CD4-positive, CD25-positive, alpha-beta regulatory T cell (primary cell): Measurements from ENCODE around the gene HINFP. TPM values are rescaled to one million over a fixed set of nuclear protein-coding genes. Genes with fewer than 3 reads are reported as not detected.
"Not testable (repeated sequence)": the region's sequence is repeated elsewhere in the genome, so short reads cannot be mapped to it uniquely, and the experiment has no call there.

Source experiments
- ATAC-seq, 2 donors: fragments of 150-1000 bp; cut with Tn5 transposase; one replicate each; pipeline ENCODE4 v1.10.0; 2021; ENCODE audit warnings: low read depth in 2 of 2, moderate number of reproducible peaks in 2 of 2, moderate library complexity in 1 of 2
- DNase-seq, 3 donors: peaks; one replicate each; pipeline versions ENCODE4 v3.0.0 to v3.0.0-alpha.2; 2012 to 2022; ENCODE audit warnings: mixed read lengths in 1 of 3
- H3K27ac ChIP-seq: one replicate; pipeline ENCODE4 v1.7.0; 2013; ENCODE audit warnings: mild to moderate bottlenecking, low read length; ENCODE audit not compliant: insufficient read depth, poor library complexity, severe bottlenecking
- H3K27me3 ChIP-seq: one replicate; pipeline ENCODE4 v1.7.0; 2013; ENCODE audit warnings: low read length; ENCODE audit not compliant: control insufficient read depth, insufficient read depth
- H3K36me3 ChIP-seq: one replicate; pipeline ENCODE4 v1.7.0; 2013; ENCODE audit warnings: mild to moderate bottlenecking, low read length, moderate library complexity; ENCODE audit not compliant: control insufficient read depth, insufficient read depth
- H3K4me1 ChIP-seq: 2 replicates; pipeline ENCODE4 v1.7.0; 2013; ENCODE audit warnings: mild to moderate bottlenecking, low read length; ENCODE audit not compliant: insufficient read depth, control insufficient read depth, poor library complexity, severe bottlenecking
- H3K4me3 ChIP-seq: one replicate; pipeline ENCODE4 v1.7.0; 2013; ENCODE audit warnings: low read depth, mild to moderate bottlenecking, low read length, moderate library complexity
- H3K9me3 ChIP-seq, 2 experiments: 1 replicate in 1 of 2; 2 replicates in 1 of 2; pipeline ENCODE4 v1.7.0; 2013; ENCODE audit warnings: low read length in 2 of 2, mild to moderate bottlenecking in 1 of 2, moderate library complexity in 1 of 2; ENCODE audit not compliant: control insufficient read depth in 2 of 2
- H3K27ac Mint-ChIP-seq, 3 donors: one replicate each; pipeline ENCODE4 v1.8.0; 2020 to 2022; ENCODE audit warnings: mild to moderate bottlenecking in 3 of 3, mixed read lengths in 3 of 3, moderate library complexity in 2 of 3
- H3K27me3 Mint-ChIP-seq: one replicate; pipeline ENCODE4 v1.8.0; 2022; ENCODE audit warnings: mild to moderate bottlenecking, mixed read lengths
- H3K36me3 Mint-ChIP-seq: one replicate; pipeline ENCODE4 v1.8.0; 2020; ENCODE audit warnings: mixed read lengths
- H3K4me1 Mint-ChIP-seq, 4 donors: one replicate each; pipeline ENCODE4 v1.8.0; 2020 to 2022; ENCODE audit warnings: mixed read lengths in 4 of 4, mild to moderate bottlenecking in 1 of 4
- H3K4me3 Mint-ChIP-seq, 4 donors: one replicate each; pipeline ENCODE4 v1.8.0; 2020 to 2022; ENCODE audit warnings: mild to moderate bottlenecking in 4 of 4, mixed read lengths in 4 of 4, moderate library complexity in 3 of 4
- H3K9me3 Mint-ChIP-seq, 7 donors: one replicate each; pipeline ENCODE4 v1.8.0; 2020 to 2022; ENCODE audit warnings: mixed read lengths in 7 of 7, mild to moderate bottlenecking in 3 of 7, moderate library complexity in 2 of 7
- polyA plus RNA-seq, 4 donors: library from polyadenylated mRNA; unstranded; fragments of 300-500 nt; fragmentation: Illumina TruSeq; gene quantifications; one replicate each; pipeline ENCODE4 v1.2.3, GENCODE V29; 2021
- total RNA-seq: library from RNA; stranded (reverse); gene quantifications from one replicate; pipeline ENCODE4 v1.2.3, GENCODE V29; 2022

The HINFP gene
- total and polyA plus RNA-seq, 5 donors from 2014 or later = 10.0 to 24.4 (median 16.2) TPM

DNA sequence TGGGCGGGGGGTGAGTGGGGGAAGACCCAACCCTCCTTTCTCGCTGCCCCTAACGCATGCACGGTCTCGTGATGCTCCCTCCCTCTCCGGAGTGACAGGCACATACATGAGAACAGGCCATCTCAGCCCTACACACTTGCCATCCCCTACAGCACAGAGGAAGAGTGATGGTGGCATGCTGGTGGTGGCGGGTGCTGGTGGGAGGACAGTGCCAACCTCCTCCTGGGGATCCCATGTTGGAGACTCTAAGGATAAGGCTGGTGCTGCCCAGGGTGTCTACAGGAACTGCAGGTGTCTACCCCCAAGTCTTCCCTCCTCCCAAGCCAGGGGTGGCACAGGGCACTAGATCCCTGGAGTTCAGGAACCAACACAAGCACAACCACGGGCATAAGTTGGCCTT is 40.5 kb downstream of the HINFP start:
- Mint-ChIP-seq H3K4me1 (no peaks in the 10 kb centered on the region), H3K9me3 (no peaks in the 10 kb centered on the region), H3K27ac (no peak overlapping the region), H3K36me3 (no peaks in the 10 kb centered on the region), H3K4me3 (no peak overlapping the region), H3K27me3 (peaks cover 4% of the 10 kb centered on the region)
- ATAC-seq (no peak), DNase-seq (no peak)
- Histone ChIP-seq H3K4me3 (no peak overlapping the region), H3K9me3 (no peaks in the 10 kb centered on the region), H3K27ac (no peak overlapping the region), H3K4me1 (no peaks in the 10 kb centered on the region), H3K27me3 (no peaks in the 10 kb centered on the region), H3K36me3 (no peaks in the 10 kb centered on the region)

DNA sequence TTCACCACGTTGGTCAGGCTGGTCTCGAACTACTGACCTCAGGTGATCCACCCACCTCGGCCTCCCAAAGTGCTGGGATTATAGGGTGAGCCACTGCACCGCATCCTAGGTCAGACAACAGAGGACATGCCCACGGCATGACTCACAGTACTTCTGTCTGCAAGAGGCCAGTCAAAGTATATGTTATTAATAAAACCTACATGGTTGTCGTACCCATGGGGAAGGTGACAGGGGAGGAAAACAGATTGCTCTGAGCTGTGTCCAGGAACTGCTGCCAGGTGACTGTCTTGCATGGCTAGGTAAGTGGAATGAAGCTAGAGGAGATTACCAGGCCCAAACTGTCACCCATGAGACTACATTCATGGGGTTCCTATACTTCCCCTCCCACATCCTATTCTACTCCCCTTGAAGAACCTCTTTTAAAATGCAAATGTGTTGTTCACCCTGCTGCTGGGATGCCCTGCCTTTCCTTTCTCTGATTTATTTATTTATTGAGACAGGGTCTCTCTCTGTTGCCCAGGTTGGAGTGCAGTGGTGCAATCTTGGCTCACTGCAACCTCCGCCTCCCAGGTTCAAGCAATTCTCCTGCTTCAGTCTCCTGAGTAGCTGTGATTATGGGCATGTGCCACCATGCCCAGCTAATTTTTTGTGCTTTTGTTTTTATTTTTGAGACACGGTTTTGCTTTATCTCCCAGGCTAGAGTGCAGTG is 45.1 kb downstream of the HINFP start:
- DNase-seq (no peak), ATAC-seq (no peak)
- Histone ChIP-seq H3K4me3 (no peak overlapping the region), H3K9me3 (no peaks in the 10 kb centered on the region), H3K4me1 (peaks cover 10% of the 10 kb centered on the region), H3K36me3 (no peaks in the 10 kb centered on the region), H3K27ac (no peak overlapping the region), H3K27me3 (no peaks in the 10 kb centered on the region)
- Mint-ChIP-seq H3K27ac (no peak overlapping the region), H3K9me3 (no peaks in the 10 kb centered on the region), H3K4me3 (peak overlapping the region in 2 of 4 donors; percentile 35 to 78), H3K36me3 (no peaks in the 10 kb centered on the region), H3K4me1 (peaks cover 0 to 16% (median 8%) of the 10 kb centered on the region in 4 donors), H3K27me3 (no peaks in the 10 kb centered on the region)

DNA sequence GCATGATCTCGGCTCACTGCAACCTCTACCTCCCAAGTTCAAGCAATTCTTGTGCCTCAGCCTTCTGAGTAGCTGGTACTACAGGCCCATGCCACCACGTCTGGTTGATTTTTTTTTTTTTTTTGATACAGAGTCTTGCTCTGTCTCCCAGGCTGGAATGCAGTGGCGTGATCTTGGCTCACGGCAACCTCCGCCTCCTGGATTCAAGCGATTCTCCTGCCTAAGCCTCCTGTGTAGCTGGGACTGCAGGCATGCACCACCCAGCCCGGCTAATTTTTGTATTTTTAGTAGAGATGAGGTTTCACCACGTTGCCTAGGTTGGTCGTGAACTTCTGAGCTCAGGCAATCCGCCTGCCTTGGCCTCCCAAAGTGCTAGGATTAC is 45.7 kb downstream of the HINFP start:
- H3K27ac ChIP-seq, H3K36me3 ChIP-seq, H3K27ac Mint-ChIP-seq, H3K27me3 ChIP-seq, DNase-seq, H3K36me3 Mint-ChIP-seq, H3K9me3 ChIP-seq, H3K4me3 ChIP-seq, ATAC-seq, H3K27me3 Mint-ChIP-seq, H3K4me1 ChIP-seq, H3K9me3 Mint-ChIP-seq: not testable (repeated sequence)
- Mint-ChIP-seq H3K4me1 (peaks cover 0 to 16% (median 8%) of the 10 kb centered on the region in 4 donors), H3K4me3 (peak overlapping the region in 2 of 4 donors; percentile 32 to 88)

DNA sequence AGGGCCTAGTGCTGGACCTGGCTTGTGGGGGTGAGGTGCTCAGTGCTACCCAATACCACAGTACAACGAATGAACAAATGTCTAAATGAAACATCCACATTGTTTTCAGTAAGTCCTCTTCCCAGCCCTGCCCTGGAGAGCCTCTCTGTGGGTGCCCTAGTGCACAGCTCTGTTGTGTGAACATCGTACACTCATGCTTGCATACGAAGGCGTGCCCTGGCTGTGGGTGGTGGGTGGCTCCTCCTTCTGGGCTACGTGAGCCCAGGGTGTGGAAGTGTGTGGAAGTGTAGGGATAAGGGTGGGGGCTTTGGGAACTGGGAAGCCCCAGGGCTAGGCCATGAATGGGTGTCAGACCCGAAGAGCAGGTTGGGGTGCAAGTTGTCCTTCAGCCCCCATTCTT is 46.6 kb downstream of the HINFP start:
- Mint-ChIP-seq H3K4me1 (peaks cover 0 to 17% (median 8%) of the 10 kb centered on the region in 4 donors), H3K27ac (peak overlapping the region; percentile 25 to 74 (median 68))

DNA sequence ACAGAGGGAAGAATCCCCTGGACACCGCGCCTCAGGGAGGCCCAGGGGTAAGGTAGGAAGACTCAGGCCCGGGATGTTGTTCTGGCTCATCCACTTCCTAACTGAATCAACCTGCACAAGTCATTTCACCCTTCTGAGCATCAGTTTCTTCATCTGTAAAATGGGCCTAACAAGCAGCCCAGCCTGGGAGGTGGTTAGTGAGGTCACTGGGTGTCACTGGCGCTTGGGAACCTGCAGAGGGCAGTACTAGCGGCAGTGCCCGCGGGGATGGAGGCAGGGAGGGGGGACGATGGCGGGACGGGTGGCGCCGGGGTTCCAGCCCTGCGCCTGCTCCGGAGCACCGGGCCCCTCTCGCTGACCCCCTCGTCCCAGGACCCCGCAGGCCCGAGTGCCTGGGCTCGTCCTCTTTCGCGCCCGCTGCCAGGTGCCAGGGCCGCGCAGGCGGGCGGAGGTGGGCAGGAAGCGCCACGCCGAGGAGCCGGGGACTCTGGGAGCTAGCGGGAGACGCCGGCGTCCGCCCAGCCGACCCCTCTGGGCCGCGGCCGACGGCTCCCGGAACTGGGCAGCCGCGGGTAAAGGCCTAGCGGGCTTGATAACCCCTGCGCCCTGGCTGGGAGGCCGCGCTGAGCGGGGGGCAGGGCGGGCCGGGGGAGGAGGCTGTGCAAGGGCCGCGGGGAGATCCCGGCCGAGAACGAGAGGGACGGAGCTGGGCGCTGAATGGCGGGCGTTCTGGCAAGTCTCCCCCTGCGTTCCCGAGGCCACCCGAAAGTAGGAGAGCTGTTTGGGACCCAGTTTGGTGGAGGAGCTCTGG is 47.3 kb downstream of the HINFP start, which contains the start of gene NLRX1:
NLRX1 (plus strand) TSS at position 255 of the 811 bp plus-strand sequence. CDS start 2,679 bp downstream, outside the sequence.
- no peaks in the 10 kb centered on the region for H3K9me3 Mint-ChIP-seq
- ATAC-seq (peak; percentile 94 to 95), DNase-seq (peak; percentile 69 to 90 (median 82))
- peak within 1 kb of the TSS; percentile 62 for H3K4me3 ChIP-seq
- peak within 1 kb of the TSS; percentile 70 for H3K27ac ChIP-seq
- no peaks in the 10 kb centered on the region for H3K27me3 Mint-ChIP-seq
- H3K36me3 ChIP-seq = no peaks in the 10 kb centered on the region
- no peaks in the 10 kb centered on the region for H3K9me3 ChIP-seq
- peaks cover 0 to 21% (median 8%) of the 10 kb centered on the region in 4 donors for H3K4me1 Mint-ChIP-seq
- H3K27ac Mint-ChIP-seq = peak within 1 kb of the TSS; percentile 84 to 91 (median 89)
- H3K4me1 ChIP-seq = peaks cover 10% of the 10 kb centered on the region
- peaks cover 4% of the 10 kb centered on the region for H3K36me3 Mint-ChIP-seq
- H3K4me3 Mint-ChIP-seq = peak within 1 kb of the TSS; percentile 86 to 96 (median 90)
- H3K27me3 ChIP-seq = no peaks in the 10 kb centered on the region

More for the DNA sequence above, 46.6 kb downstream of the HINFP start:
- H3K9me3 Mint-ChIP-seq = no peaks in the 10 kb centered on the region
- no peak for ATAC-seq
- no peak overlapping the region for H3K4me3 ChIP-seq
- no peaks in the 10 kb centered on the region for H3K36me3 ChIP-seq
- H3K27me3 ChIP-seq = no peaks in the 10 kb centered on the region
- no peaks in the 10 kb centered on the region for H3K9me3 ChIP-seq
- no peak for DNase-seq
- H3K4me1 ChIP-seq = peaks cover 10% of the 10 kb centered on the region
- no peaks in the 10 kb centered on the region for H3K36me3 Mint-ChIP-seq
- H3K27ac ChIP-seq = peak overlapping the region; percentile 70
- no peaks in the 10 kb centered on the region for H3K27me3 Mint-ChIP-seq
- peak overlapping the region; percentile 81 to 89 (median 86) for H3K4me3 Mint-ChIP-seq

DNA sequence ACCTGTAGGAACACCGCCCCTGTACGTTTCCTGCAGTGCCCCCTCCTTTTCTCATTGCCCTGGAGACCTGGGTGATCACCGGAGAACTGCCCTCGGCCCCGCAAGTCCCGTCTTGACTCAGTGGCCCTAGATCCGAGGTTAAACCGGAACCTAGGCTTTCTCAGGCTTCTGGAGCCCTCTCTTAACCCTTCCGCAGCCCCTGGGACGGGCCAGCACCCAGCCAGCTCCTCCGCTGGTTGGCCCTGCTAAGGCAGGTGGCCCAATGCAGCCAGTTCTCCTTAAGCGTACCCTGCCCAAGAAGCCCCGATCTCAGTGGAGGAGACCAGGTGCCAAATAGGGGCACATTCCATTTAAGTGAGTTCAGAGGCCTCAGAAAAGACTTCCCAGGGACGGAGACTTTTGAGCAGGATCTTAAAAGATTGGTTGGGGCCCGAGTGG is 47.9 kb downstream of the HINFP start:
- DNase-seq (peak in 2 of 3 donors; percentile 18 to 73), ATAC-seq (peak in 1 of 2 donors; percentile 17)
- peak overlapping the region; percentile 86 to 96 (median 90) for H3K4me3 Mint-ChIP-seq
- Histone ChIP-seq H3K36me3 (no peaks in the 10 kb centered on the region), H3K4me1 (peaks cover 10% of the 10 kb centered on the region), H3K4me3 (peak overlapping the region; percentile 62), H3K27ac (peak overlapping the region; percentile 70), H3K27me3 (no peaks in the 10 kb centered on the region), H3K9me3 (no peaks in the 10 kb centered on the region)
- no peaks in the 10 kb centered on the region for H3K27me3 Mint-ChIP-seq
- peak overlapping the region; percentile 84 to 91 (median 89) for H3K27ac Mint-ChIP-seq
- H3K36me3 Mint-ChIP-seq = peaks cover 8% of the 10 kb centered on the region
- H3K9me3 Mint-ChIP-seq = no peaks in the 10 kb centered on the region
- peaks cover 0 to 23% (median 8%) of the 10 kb centered on the region in 4 donors for H3K4me1 Mint-ChIP-seq

DNA sequence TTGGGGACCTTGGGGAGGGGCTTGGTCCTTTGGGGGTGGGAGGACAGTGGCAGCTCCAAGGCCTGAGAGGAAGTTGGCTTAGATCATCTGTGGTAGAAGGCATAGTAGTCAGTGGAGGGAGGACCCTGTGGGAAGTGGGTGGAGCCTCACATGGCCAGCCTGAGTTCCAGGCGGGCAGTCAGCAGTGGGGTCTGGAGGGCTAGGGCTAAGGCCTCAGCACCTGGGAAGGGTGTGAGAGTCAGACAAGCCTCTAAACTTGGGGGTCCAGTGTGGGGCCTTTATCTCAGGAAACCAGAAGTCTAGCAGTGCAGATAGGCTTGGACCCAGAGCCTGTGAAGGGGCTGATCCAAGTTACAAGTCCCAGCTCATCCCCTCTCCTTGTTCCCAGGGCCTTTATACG is 51.1 kb downstream of the HINFP start:
- no peaks in the 10 kb centered on the region for H3K27me3 ChIP-seq
- H3K4me1 Mint-ChIP-seq = peaks cover 5 to 31% (median 8%) of the 10 kb centered on the region in 4 donors
- no peak overlapping the region for H3K27ac ChIP-seq
- ATAC-seq (no peak), DNase-seq (no peak)
- H3K4me3 ChIP-seq = no peak overlapping the region
- H3K27me3 Mint-ChIP-seq = no peaks in the 10 kb centered on the region
- peak overlapping the region in 1 of 4 donors; percentile 65 for H3K4me3 Mint-ChIP-seq
- H3K36me3 ChIP-seq = no peaks in the 10 kb centered on the region
- peak overlapping the region in 1 of 3 donors; percentile 5 for H3K27ac Mint-ChIP-seq
- H3K9me3 ChIP-seq = no peaks in the 10 kb centered on the region
- no peaks in the 10 kb centered on the region for H3K9me3 Mint-ChIP-seq
- peaks cover 10% of the 10 kb centered on the region for H3K4me1 ChIP-seq
- peaks cover 15% of the 10 kb centered on the region for H3K36me3 Mint-ChIP-seq
